H1 (cell line): ENCODE measurements around the gene MTFR2. TPM values are rescaled to one million over a fixed set of nuclear protein-coding genes. Genes with fewer than 3 reads are reported as not detected.

Experiments
- MAX ChIP-seq: IDR thresholded peaks from 2 replicates; pipeline ENCODE4 v1.6.1; 2012; ENCODE audit warnings: inconsistent platforms
- polyA plus RNA-seq, 7 experiments: library from polyadenylated mRNA; depleted of rRNA in 3 of 7; stranded (reverse) in 5 of 7; unstranded in 2 of 7; fragments of >200 nt in 5 of 7; fragments of 200-250 nt in 2 of 7; gene quantifications; 1 replicate in 5 of 7; 2 replicates in 1 of 7; 4 replicates in 1 of 7; pipeline versions ENCODE4 v1.2.1 to v1.2.3, GENCODE V29; 2011 to 2013; ENCODE audit warnings: missing spikeins in 2 of 7, mixed read lengths in 2 of 7
- total RNA-seq: library from RNA; stranded (reverse); fragmentation: NEBNext Ultra II Directional; extraction: Animal tissue kit (Norgen Biotek cat#: 25700); gene quantifications from 2 replicates; pipeline ENCODE4 v1.2.1, GENCODE V29; 2021

Gene MTFR2
- total and polyA plus RNA-seq, 2 of the 8 experiments (the other 6 are each of a cell fraction or from before 2014, with no cell fraction given) = 8.5 to 10.7 TPM

GRCh38 chr6:136289579-136290409, 39.7 kb upstream of the MTFR2 start, which contains the start of gene BCLAF1 (continued):
- TF ChIP-seq MAX = 0 out of 2 replicates have a peak, but pooled peaks have one; percentile 7
